OCI-LY7 (cell line): ENCODE results near the gene ZNF212.

Experiments
- EZH2phosphoT487 ChIP-seq: fragments of 200-600 bp; sonication (generic); IDR thresholded peaks from 2 replicates; pipeline ENCODE4 v1.6.1; 2018; ENCODE audit warnings: low read depth, borderline replicate concordance, mild to moderate bottlenecking, mixed run types, antibody characterized with exemption, low read length, moderate library complexity, mixed read lengths
- TF ChIP-seq, protein P1 (sequence below): fragments of 200-600 bp; sonication (generic); conservative IDR thresholded peaks from 2 replicates; pipeline ENCODE4 v1.5.1; 2014; ENCODE audit warnings: mild to moderate bottlenecking, antibody characterized with exemption, low read length, moderate library complexity, mixed read lengths

DNA sequence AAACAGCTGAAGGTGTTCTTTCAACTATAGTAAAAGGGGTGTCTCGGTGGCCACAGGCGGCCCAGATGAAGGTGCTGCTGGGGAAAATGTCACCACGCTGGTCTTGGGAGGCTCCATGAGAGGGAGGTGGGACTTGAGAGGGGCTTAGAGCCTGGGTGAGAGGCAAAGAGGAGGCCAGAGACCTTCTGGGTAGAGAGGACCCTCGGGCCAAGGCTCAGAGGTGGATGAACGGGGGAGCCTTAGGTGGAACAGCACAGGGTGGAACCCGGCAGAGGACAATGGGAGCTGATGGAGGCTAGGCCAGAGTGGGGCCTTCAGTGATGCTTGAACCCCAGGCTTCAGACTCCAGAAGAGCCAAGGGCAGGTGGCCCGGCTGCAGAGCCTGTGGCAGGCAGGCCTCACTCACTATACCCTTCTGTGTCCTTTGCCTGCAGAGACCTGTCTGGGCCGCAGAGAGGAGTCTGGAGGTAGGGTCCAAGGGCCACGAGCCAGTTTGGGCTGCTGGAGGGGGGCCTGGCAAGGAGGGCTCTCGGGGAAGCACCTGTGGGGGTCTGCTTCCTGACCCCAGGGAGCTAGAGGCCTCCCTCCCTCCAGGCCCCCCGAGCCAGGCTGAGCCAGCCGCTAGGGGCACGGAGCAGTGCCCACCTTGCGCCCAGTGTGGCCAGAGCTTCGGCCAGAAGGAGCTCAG, 54.6 kb downstream of the ZNF212 start:
- TF ChIP-seq, protein P1, sequence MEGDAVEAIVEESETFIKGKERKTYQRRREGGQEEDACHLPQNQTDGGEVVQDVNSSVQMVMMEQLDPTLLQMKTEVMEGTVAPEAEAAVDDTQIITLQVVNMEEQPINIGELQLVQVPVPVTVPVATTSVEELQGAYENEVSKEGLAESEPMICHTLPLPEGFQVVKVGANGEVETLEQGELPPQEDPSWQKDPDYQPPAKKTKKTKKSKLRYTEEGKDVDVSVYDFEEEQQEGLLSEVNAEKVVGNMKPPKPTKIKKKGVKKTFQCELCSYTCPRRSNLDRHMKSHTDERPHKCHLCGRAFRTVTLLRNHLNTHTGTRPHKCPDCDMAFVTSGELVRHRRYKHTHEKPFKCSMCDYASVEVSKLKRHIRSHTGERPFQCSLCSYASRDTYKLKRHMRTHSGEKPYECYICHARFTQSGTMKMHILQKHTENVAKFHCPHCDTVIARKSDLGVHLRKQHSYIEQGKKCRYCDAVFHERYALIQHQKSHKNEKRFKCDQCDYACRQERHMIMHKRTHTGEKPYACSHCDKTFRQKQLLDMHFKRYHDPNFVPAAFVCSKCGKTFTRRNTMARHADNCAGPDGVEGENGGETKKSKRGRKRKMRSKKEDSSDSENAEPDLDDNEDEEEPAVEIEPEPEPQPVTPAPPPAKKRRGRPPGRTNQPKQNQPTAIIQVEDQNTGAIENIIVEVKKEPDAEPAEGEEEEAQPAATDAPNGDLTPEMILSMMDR: no peak
- no peak for TF ChIP-seq EZH2phosphoT487
